HG02970 (cell line): ENCODE data around the gene RAP1GAP2.

ENCODE experiments used
- ATAC-seq: cut with Tn5 transposase; IDR thresholded peaks from one replicate; pipeline ENCODE4 v1.9.1; 2021; ENCODE audit warnings: mild to moderate bottlenecking, moderate library complexity, moderate number of reproducible peaks; ENCODE audit not compliant: unreplicated experiment, low FRiP score

Gene RAP1GAP2

GRCh38 chr17:2852221-2852620 lies 56.0 kb downstream of the RAP1GAP2 start:
- no peak for ATAC-seq

GRCh38 chr17:2852729-2853282 lies 56.6 kb downstream of the RAP1GAP2 start:
- no peak for ATAC-seq

DNA sequence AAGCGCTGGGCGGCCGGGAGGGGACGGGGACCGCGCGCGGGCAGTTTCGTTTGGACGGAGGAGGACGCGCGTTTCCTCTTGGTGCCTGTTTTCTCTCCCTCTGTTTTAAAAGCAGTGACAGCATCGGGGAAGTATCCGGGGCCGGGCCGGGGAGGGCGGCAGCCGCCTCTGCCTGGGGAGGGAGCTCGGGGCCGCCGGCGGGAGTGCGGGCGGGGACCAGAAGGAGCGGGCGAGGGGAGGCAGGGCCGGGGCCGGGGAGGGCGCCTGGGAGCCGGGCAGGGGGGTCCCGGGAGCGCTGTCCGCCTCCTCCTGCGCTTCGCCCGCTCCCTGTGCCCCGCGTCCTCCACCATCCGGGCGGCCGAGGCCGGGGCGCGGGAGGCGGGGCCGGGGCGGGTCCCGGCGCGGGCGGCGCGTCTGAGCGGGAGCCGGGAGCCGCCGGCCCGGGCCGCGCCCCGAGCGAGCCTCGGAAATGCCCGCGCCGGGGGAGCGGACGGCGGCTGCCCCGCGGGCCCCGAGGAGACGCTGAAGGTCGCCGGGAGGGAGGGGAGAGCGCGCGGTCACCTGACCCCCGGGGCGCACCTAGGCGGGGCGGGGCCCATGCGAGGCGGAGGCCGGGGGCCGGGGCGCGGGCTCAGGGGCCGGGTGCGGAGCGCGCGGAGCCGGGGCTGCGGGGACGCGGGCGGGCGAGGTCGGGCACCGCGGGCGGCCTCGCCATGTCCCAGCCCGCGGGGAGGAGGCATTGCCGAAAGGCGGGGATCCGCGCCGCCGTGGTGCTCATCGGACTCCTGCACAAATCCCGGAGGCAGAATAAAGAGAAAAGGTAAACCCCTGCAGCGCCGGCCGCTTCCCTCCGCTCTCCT lies 57.3 kb downstream of the RAP1GAP2 start:
- no peak for ATAC-seq

- no peak for ATAC-seq
These were observed 58.2 kb downstream of the RAP1GAP2 start for GRCh38 chr17:2854143-2855055.

DNA sequence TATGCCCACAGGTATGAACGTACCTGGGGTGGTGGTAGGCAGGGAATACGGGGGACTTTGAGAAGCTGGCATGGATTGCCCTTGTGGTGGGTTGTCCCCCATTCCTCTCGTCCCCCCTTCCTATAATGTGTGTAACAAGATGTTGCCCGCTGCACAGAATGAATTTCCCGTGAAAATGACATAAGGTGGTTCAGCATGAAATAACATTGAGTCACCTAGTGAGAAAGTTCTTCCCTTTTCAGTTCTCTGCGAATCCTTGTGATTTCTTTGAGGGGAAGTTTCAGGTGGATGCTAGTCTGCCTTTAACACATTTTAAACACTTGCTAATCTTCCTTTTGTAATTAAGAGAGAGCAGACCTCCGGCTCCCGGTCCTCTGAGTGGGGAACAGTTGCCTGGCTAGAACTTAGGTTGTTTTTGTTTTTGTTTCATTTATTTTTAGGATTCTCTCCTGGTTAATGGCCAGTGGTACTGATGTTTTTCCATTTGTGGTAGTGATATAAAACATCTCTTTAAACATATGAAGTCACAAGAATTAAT lies 58.9 kb downstream of the RAP1GAP2 start:
- ATAC-seq: no peak

DNA sequence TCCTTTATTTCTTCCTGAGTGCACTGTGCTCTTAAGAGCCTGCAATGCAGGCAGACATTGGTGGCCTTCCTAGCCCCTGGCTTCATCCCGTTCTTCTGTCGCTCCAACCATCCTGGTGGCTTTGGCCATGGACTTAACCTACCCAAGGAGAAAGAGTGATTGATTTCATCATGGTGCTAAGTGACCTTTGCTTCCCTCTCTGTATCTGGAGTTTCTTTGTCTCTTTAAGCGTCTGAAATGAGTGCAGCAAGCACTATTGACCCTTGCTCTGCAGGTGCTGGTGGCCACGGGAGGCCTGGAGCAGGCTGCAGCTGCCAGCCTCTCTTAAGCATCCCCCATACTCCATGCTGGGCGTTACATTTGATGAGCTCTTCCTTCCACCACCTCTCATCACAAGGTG lies 60.5 kb downstream of the RAP1GAP2 start:
- ATAC-seq: no peak

- no peak for ATAC-seq
These were observed 63.8 kb downstream of the RAP1GAP2 start for GRCh38 chr17:2860045-2860444.

- ATAC-seq: no peak
These were observed 64.6 kb downstream of the RAP1GAP2 start for GRCh38 chr17:2860883-2861282.

- ATAC-seq: no peak
These were observed 66.0 kb downstream of the RAP1GAP2 start for GRCh38 chr17:2862197-2862596.

DNA sequence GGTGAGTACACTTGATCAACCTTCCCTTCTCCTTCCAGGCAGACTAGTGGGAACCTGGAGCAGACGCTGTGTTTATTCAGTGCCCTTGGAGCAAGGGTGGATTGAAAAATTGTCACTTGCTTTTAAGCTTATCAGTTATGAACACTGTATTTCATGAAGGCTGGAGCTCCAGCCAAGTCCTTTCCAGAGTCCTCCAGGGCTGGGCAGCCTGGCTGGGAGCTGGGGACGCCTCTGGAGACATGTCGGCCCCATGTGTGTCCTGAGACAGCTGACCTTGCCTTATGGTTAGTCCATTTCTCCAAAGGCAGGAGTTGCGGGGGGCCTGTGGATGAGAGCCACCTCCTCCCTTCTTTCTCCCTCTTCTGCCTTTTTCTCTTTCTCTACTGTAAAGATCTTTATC lies 67.0 kb downstream of the RAP1GAP2 start:
- ATAC-seq: no peak

DNA sequence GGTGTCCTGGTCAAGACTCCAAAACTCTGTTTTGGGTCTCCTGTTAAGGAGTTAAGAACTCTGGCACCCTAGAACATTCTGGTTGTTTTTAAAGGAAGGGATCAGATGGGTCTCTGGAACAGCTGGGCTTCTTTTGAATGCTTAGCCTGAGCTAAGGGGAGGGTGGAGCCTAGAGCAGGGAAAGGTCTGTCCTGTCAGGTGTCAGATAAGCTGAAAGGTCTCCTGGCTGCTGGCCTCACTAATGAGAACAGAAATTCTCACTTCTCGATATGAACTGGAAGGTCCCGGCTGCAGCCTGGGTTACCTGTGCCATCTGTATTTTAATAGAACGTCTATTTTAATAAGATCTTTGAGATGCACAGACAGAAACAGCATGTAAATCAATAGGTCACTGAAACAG lies 69.0 kb downstream of the RAP1GAP2 start:
- ATAC-seq: no peak

DNA sequence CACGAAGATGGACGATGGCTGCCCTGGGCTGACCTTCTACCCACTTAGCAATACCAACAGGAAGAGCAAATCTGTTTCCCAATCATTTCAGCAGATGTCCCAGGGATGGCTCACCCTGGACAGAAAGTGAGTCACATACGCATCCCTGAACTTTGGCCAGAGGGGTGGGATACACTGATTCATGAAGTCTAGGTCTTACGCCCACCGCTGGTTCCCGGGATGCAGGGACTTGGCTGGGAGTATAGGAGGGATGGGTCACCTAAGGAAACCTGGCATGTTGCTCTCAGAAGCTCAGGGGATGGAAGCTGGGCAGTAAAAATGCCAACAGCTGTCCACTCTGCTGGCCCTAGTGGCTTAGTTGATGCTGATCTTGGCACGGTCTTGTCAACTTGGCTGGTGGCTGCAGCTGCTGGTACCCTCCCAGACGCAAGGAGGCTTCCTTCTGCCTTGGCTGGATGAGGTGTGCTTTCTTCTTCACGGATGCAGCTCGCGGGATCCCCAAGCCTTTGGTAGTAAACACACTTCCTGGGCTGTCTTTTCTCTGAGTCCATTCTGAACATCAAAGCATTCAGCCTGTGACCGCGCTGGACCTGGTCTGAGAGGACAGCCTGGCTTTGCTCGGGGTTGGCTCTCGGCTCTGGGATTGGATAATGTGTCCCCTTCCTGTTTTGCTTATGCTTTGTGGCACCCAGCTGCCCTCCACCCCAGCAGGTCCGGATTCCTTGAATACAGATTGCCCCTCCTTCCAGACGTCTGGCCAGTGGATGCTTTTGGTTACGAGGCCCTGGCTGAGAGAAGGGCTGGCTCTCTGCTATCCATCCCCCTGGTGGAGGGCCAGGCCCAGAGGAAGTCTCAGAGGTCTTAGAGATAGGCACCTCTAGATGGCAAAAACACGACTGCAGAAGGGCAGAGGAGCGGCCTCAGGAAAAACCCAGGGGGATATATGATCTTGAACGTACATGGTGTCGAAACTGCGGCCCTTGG lies 71.5 kb downstream of the RAP1GAP2 start:
- no peak for ATAC-seq

- ATAC-seq: no peak
These were observed 73.4 kb downstream of the RAP1GAP2 start for GRCh38 chr17:2869604-2870003.

GRCh38 chr17:2871205-2871604 lies 75.0 kb downstream of the RAP1GAP2 start:
- ATAC-seq: no peak

DNA sequence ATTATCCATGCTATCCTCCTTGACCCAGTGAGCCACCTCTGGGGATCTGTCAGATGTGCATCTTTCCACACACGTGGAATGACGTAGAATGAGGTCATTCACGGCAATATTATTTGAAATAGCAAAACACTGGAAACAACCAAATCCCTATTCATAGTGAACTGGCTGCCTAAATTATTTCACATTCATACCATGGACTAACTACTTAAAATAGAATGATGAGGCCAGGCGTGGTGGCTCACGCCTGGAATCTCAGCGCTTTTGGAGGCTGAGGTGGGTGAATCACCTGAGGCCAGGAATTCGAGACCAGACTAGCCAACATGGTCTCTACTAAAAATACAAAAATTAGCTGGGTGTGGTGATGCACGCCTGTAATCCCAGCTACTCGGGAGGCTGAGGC lies 75.5 kb downstream of the RAP1GAP2 start:
- no peak for ATAC-seq

DNA sequence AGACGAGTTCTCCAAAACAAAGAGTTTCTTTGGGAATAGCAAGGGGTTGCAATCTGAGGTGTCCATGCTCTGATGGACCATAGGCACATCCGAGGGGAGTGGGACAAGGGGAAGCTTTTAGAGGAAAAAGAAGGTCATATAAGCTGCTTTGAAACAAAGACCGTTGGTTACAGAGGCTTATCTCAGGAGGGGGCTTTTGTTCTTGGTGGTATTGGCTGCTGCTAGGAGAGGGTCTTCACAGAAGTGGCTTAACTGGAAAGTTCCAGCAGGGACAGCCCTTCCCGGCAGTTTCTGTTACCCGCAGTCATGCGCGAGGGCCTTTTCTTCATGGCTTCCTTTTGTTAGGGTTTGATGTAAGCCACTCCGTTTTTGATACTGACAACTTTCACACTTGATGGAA lies 76.0 kb downstream of the RAP1GAP2 start:
- no peak for ATAC-seq

- no peak for ATAC-seq
These were observed 78.0 kb downstream of the RAP1GAP2 start for GRCh38 chr17:2874189-2874686.

DNA sequence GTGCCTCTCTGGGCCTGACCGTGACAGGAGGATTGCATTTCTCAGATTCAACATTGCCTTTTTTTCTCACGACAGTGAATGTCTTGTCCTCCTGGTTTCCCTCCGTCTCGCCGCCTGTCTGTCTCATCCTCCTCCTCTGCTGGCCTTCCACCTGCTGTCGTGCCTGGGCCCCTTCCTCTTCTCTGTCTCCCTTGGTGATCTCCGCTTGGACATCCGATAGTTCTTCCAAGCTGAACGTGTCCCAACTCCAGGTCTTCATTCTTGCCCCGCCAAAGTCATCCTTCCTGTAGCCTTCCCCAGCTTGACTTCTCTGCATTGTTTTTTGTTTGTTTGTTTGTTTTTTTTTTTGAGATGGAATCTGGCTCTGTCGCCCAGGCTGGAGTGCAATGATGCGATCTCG lies 79.4 kb downstream of the RAP1GAP2 start:
- ATAC-seq: no peak

DNA sequence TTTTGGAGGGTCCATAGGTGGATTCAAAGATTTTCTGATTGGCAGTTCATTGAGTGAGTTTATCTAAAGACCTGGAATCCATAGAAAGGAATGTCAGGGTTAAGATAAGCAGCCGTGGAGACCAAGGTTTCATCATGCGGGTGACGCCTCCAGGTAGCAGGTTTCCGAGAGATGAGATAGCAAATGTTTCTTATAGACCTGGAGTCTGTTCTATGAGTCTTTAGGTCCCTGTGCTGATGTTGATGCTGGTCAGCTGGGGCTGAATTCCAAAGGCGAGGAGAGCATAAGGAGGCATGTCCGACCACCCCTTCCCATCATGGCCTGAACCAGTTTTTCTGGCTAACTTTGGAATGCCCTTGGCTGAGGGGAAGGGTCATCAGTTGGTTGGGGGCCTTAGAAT lies 80.2 kb downstream of the RAP1GAP2 start:
- no peak for ATAC-seq
